Fibroblast of lung (primary cell): ENCODE measurements around the gene INF2.

Experiments used
- CTCF ChIP-seq, 2 donors: IDR thresholded peaks in 1 of 2; conservative IDR thresholded peaks in 1 of 2; 1 replicate in 1 of 2; 2 replicates in 1 of 2; pipeline ENCODE4 v1.5.1; 2011 to 2012; ENCODE audit warnings: low read length in 2 of 2, control low read depth in 1 of 2, inconsistent platforms in 1 of 2, low read depth in 1 of 2, mild to moderate bottlenecking in 1 of 2
- EZH2 ChIP-seq: IDR thresholded peaks from 2 replicates; pipeline ENCODE4 v1.5.1; 2012; ENCODE audit warnings: low read length, control low read depth, mild to moderate bottlenecking; ENCODE audit errors: missing control alignments

- TF ChIP-seq CTCF (conservative IDR thresholded peaks at IDR 0.05 in 1 of 2, IDR thresholded peaks at IDR 0.05 in 1 of 2; ENCODE audit: low read depth in 1 of 2, low read length in 2 of 2) = peak; percentile 6 to 25
- no peak for TF ChIP-seq EZH2
These were observed 42.2 kb downstream of the INF2 start for GRCh38 chr14:104731320-104732294.
